CD4-positive, alpha-beta T cell treated with Interleukin-21 for 1 hour (primary cell): Measurements from ENCODE around the gene SOCS1.

Experiments used
- DNase-seq: peaks from one replicate; pipeline ENCODE4 v3.0.0-alpha.2; 2020

Gene SOCS1

GRCh38 chr16:11259655-11260595, 3.9 kb upstream of the SOCS1 start:
- DNase-seq: no peak

GRCh38 chr16:11258553-11259492, 2.8 kb upstream of the SOCS1 start:
- DNase-seq: peak; percentile 71

GRCh38 chr16:11257131-11257938, 1.3 kb upstream of the SOCS1 start:
- DNase-seq: peak; percentile 76

DNA sequence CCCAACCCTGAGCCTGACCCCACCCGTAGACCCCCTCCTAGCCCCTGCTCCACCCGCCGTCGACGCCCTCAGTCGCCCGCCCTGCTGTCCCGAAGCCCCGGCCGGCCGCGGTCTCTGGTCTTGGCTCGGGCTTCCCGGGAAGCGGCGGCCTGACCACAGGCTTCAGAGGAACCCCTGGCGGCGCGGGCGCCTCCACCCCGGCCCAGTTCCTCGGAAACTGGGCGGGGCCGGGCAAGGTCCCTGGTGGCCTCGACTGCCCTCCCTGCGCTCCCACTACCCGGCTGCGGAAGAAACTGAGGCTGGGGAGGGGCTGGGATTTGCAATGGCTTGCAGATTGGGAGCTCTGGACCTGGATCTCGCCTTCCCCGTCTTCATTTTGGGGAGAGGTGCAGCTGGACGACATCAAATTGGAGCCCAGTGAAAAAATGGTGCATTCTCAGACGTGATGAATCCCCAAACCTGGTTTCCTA, 692 bp upstream of the SOCS1 start:
- DNase-seq: no peak

DNA sequence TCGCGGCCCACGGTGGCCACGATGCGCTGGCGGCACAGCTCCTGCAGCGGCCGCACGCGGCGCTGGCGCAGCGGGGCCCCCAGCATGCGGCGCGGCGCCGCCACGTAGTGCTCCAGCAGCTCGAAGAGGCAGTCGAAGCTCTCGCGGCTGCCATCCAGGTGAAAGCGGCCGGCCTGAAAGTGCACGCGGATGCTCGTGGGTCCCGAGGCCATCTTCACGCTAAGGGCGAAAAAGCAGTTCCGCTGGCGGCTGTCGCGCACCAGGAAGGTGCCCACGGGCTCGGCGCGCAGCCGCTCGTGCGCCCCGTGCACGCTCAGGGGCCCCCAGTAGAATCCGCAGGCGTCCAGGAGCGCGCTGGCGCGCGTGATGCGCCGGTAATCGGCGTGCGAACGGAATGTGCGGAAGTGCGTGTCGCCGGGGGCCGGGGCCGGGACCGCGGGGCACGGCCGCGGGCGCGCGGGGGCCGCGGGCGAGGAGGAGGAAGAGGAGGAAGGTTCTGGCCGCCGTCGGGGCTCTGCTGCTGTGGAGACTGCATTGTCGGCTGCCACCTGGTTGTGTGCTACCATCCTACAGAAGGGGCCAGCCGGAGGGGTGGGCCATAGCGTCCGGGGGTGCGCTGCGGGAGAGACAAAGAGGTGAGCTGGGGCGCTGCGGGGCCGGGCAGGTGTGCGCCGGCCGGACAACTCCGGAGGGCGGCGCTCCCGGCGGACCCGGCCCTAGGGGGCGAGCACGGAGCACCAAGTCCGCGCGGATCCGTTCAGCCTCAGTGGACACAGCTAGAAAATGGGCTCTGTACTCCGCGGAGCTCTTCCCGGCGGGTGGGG, 879 bp downstream of the SOCS1 start:
- DNase-seq: peak; percentile 69

DNA sequence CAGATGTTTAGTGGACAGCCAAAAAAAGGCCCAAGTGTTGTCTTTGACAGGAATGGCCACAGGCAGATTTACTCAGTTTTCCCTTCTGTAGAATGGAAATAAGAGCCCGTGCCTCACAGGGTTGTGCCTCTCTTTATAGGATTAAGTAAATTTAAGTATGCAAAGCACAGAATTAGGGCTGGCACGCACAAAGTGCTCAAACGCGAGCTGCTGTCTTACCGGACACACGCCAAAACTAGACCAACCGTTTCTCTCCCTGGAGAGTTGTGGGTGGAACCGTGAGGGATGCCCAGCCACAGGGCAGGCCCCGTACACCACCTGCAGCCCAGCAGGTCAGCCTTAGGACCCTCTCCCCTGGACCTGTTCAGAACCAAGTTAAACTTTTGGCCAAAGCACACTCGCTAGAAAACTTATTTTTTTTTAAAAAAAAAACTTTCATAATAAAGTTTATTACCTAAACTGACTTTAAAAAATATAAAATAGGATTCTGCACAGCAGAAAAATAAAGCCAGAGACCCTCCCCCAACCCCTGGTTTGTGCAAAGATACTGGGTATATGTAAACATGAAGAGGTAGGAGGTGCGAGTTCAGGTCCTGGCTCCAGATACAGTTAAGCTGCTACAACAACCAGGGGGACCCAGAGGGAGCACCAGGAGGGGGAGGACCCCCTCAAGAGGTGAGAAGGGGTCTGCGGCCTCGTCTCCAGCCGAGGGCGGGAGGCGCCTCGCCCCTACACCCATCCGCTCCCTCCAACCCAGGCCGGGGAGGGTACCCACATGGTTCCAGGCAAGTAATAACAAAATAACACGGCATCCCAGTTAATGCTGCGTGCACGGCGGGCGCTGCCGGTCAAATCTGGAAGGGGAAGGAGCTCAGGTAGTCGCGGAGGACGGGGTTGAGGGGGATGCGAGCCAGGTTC, 1.8 kb downstream of the SOCS1 start:
- DNase-seq: peak; percentile 26

- peak; percentile 74 for DNase-seq
These were observed 2.7 kb downstream of the SOCS1 start for GRCh38 chr16:11253009-11253994.

- peak; percentile 22 for DNase-seq
These were observed 3.5 kb downstream of the SOCS1 start for GRCh38 chr16:11252482-11252931.

- DNase-seq: peak; percentile 86
These were observed 4.2 kb downstream of the SOCS1 start for GRCh38 chr16:11251525-11252481.

- peak; percentile 11 for DNase-seq
These were observed 5.0 kb downstream of the SOCS1 start for GRCh38 chr16:11250786-11251524.

GRCh38 chr16:11250091-11250785, 5.8 kb downstream of the SOCS1 start:
- peak; percentile 17 for DNase-seq

GRCh38 chr16:11249233-11250061, 6.6 kb downstream of the SOCS1 start:
- no peak for DNase-seq

DNA sequence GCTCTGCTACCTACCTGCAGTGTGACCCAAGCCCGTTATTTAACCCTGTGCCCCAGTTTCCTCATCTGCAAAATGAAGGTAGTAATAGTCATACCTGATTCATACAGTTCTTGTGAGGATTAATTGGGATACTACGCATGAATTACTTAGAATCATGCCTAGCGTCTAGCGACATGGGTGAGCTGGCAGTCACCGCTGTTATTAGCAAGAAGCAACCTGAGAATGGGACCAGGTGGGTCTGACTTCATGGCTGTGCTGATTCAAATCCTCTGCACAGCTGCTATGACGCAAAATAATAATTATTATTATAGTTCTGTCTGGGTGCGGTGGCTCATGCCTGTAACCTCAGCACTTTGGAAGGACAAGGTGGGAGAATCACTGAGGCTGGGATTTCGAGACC, 7.9 kb downstream of the SOCS1 start:
- DNase-seq: no peak

DNA sequence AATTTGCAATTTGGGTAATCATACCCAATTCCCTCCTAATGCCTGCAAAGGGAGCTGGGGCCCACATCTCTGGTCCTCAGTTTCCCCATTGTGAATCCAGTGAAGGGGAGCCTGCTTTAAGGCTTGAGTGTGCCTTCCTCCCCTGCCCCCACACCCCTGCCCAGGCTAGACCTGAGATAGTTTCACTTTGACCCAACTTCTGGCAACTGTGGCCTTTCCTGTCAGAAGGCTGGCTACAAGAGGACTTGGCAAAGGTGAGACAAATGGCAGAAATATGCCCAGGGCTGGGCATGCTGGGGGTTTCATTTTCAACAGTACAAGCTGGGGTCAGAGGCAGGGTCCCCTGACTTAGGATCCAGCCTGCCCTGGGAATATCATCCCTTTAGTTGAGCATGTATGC, 10.0 kb downstream of the SOCS1 start:
- DNase-seq: no peak

GRCh38 chr16:11245222-11245737, 10.7 kb downstream of the SOCS1 start:
- DNase-seq: no peak
